ENCODE measurements around the gene NACC1.
A peak's percentile ranks its signal among the peaks of the same experiment; 100 is the strongest.
"Not testable (repeated sequence)": the region's sequence is repeated elsewhere in the genome, so short reads cannot be mapped to it uniquely, and the experiment has no call there.

The NACC1 gene

DNA sequence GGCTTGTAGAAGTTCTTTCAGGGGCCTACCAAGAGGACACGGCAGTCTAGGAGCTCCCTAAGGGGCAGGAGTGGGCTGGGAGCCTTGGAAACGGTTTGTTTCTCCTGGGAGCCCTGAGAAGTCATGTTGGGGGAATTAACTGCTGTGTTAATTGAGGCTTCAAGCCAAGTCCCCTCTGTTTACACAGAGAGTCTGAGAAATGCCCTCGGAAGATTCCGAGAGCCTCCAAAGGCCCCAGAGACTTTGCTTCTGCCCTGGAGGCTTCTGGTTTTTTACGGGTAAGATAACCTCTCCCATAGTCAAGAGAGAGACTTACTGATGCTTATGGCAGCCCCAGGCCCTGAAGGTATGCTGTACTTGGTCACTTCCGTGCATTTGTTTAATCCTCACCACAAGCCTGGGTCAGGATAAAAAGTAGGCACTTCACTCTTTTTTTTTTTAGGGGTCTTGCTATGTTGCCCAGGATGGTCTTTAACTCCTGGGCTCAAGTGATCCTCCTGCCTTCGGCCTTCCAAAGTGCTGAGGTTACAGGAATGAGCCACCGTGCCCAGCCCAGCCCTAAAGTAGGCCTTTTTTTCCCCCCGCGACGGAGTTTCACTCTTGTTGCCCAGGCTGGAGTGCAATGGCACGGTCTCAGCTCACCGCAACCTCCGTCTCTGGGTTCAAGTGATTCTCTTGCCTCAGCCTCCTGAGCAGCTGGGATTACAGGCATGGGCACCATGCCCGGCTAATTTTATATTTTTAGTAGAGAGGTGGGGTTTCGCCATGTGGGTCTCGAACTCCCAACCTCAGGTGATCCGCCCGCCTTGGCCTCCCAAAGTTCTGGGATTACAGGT, 47.3 kb downstream of the NACC1 start:
- DNase-seq, result no peak

GRCh38 chr19:13166151-13166550, 48.1 kb downstream of the NACC1 start:
- DNase-seq, result not testable (repeated sequence)

- DNase-seq, result peak; percentile 50
Measured at GRCh38 chr19:13169769-13170168, 51.7 kb downstream of the NACC1 start.

DNA sequence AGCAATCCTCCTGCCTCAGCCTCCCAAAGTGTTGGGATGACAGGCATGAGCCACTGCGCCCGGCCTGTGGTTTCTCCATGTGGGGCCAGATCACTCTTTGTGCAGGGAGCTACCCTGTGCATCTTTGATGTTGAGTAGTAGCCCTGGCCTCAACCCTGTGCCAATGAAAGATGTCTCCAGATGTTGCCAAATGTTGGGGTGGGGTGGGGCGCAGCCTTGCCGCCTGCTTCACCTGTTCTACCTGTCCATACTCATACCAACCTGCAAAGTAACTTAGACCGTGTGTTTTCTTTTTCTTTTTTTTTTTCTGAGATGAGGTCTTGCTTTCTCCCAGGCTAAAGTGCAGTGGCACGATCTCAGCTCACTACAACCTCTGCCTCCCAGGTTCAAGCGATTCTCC, 53.1 kb downstream of the NACC1 start:
- DNase-seq, result no peak

DNA sequence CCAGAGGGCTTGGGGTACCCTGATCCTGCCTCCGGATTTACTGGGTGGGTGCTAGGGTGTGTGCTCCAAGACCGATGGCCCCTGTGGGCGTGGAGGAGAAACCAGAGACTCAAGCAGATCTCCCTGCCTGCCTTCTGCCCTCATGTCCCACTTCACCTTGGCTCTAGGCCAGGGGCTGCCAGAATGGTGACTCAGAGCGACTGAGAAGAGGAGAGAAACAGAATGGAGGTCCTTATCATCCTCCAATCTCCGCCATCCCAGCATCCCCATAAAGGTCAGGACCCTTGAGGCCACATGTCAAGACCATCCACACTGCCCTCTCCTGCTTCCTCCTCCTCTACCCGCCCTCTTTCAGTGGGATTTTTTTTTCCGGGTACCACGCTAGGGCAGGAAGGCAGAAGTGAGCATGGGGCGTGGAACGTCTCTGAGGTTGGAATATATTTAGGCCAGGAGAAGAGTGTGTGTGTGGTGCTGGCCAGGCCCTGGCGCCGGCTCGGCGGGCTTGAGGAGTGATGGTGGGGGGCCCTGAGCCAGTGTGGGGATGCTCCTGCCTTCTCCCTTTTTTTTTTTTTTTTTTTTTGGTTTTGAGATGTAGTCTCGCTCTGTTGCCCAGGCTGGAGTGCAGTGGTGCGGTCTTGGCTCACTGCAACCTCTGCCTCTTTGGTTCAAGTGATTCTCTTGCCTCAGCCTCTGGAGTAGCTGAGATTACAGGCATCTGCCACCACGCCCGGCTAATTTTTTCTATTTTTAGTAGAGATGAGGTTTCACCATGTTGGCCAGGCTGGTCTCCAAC, 54.5 kb downstream of the NACC1 start:
- peak; percentile 68 for DNase-seq

DNA sequence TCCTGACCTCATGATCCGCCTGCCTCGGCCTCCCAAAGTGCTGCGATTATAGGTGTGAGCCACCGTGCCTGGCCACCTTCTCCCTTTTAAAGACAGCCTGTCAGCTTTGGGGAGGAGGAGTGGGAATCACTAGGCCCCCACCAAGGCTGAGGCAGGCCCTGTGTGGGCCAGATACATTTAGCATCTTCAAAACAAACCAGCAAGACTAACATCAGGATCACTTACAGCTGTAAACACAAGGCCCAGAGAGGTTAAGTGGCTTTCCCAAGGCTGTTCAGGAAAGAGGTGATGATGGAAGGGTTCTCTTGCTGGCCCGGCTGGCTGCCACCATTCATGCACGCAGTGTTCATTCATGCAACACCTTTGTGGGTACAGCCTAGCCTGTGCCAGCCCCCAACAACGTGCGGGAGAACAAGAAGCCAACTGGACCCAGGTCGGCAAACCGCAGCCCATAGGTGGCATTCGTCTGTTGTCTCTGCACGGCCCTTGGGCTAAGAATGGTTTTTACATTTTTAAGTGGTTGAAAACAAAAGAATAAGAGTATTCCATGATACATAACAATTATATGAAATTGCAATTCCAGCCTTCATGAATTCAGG, 55.2 kb downstream of the NACC1 start:
- DNase-seq, result no peak

DNA sequence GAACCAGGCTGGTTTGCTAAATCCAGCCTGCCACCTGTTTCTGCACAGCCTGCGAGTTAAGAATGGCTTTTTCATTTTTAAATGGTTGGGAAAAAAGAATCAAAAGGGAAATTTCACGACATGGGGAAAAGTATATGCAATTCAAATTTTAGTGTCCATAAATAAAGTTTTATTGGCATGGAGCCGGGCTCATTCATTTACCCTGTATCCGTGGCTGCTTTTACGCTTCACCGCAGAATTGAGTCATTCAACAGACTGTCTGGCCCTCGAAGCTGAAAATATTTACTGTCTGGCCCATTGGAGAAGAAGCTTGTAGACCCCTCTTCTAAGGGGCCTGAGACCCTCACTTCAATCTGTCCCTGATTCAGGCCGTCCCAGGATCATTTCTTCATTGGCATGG, 58.3 kb downstream of the NACC1 start:
- DNase-seq, result no peak

DNA sequence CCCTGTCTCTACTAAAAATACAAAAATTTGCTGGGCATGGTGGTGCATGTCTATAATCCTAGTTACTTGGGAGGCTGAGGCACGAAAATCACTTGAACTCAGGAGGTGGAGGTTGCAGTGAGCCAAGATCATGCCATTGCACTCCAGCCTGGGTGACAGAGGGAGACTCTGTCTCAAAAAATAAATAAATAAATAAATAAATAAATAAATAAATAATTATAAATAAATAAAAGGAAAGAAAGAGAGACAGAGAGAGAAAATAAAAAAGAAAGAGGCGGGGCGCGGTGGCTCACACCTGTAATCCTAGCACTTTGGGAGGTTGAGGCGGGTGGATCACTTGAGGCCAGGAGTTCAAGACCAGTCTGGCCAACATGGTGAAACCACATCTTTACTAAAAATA, 59.5 kb downstream of the NACC1 start:
- not testable (repeated sequence) for DNase-seq

- DNase-seq, result not testable (repeated sequence)
Measured at GRCh38 chr19:13178291-13178690, 60.2 kb downstream of the NACC1 start.

DNA sequence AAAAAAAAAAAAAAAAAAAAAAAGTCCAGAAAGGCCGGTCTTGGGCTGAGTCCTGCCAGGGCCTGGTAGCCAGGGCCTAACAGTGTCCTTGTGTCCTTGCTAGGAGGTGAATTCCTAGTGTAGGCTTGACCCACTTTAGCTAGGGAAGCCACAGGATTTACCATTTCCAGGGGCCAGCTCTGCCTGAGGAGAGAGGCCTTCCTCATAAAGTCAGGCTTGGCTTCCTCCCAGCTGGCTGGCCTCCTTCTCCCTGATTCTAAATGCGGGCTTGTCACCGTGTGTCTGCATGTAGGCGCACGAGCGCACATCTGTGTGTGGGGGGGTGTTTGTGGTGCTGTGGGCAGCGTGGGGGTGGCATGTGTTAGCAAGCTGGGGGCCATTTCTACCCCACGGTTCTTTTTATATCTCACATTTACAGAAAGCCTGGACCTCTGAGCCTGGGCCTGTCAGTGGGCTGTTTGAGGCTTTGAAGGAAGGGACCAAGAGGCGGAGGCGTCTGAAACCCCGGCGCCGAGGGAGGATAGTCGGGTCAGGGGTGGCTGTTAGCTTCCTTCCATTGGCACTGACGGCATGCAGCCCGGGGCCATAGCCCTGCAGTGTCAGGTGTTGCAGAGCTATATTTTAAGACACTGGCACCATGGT, 63.8 kb downstream of the NACC1 start:
- DNase-seq, result no peak

DNA sequence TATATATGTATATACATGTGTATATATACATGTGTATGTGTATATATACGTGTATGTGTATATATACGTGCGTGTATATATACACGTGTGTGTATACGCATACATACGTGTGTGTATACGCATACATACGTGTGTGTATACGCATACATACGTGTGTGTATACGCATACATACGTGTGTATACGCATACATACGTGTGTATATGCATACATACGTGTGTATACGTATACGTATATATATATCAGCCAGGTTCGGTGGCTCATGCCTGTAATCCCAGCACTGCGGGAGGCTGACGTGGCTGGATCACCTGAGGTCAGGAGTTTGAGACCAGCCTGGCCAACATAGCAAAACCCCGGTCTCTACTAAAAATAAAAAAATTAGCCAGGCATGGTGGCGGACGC, 66.9 kb downstream of the NACC1 start:
- DNase-seq, result not testable (repeated sequence)

GRCh38 chr19:13185763-13186657, 67.9 kb downstream of the NACC1 start:
- DNase-seq, result not testable (repeated sequence)

DNA sequence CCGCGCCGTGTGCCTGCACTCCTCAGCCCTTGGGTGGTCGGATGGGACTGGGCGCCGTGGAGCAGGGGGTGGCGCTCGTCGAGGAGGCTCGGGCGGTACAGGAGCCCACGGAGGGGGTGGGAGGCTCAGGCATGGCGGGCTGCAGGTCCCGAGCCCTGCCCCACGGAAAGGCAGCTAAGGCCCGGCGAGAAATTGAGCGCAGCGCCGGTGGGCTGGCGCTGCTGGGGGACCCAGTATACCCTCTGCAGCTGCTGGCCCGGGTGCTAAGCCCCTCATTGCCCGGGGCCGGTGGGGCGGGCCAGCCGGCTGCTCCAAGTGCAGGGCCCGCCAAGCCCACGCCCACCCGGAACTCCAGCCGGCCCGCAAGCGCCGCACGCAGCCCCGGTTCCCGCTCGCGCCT, 68.6 kb downstream of the NACC1 start:
- not testable (repeated sequence) for DNase-seq

- DNase-seq, result no peak
Measured at GRCh38 chr19:13187419-13187818, 69.4 kb downstream of the NACC1 start.

DNA sequence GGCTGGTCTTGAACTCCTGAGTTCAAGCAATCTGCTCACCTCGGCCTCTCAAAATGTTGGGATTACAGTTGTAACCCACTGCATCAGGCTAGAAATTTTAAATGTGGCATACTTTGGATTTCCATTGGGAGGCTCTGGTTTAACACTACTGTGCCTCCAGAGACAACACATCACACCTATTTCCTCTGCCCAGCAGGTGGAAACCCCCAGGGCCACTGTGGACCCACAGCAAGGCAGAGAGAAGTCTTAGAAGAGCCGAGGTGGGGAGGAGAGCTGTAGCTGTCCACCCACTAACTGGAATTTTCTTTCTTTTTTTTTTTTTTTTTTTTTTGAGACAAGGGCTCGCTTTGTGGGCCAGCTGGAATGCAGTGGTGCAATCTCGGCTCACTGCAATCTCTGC, 71.5 kb downstream of the NACC1 start:
- DNase-seq, result no peak

Data from NCI-H226 (cell line).